IMR-90 (cell line): ENCODE data around the gene MYL11. TPM values are rescaled to one million over a fixed set of nuclear protein-coding genes. Genes with fewer than 3 reads are reported as not detected.

Source experiments
- ATAC-seq: fragments of 200-7000 bp; cut with Tn5 transposase; 2 replicates; pipeline ENCODE4 v1.9.1; 2020; ENCODE audit warnings: low read depth, mild to moderate bottlenecking, moderate library complexity
- BruUV-seq: library from RNA; stranded (reverse); fragments of 400-500 nt; replicated peaks from 2 replicates; lab custom pipeline; 2021; lab: Mats Ljungman, UMichigan
- CTCF ChIA-PET: fragments of 300-600 bp; formaldehyde crosslinking; extraction: SDS; loops from one replicate; lab custom pipeline; 2021; ENCODE audit warnings: antibody characterized with exemption; lab: Yijun Ruan, JAX
- POLR2A ChIA-PET: fragments of 300-600 bp; sonication (Branson Sonifier 250); formaldehyde crosslinking; loops from one replicate; lab custom pipeline; 2022; ENCODE audit warnings: antibody characterized with exemption; ENCODE audit not compliant: unreplicated experiment; lab: Charles Lee
- DNase-seq: peaks from one replicate; pipeline ENCODE4 v3.0.0; 2013
- H2AFZ ChIP-seq: replicated peaks from 2 replicates; pipeline ENCODE3; 2013; ENCODE audit warnings: low read length, mild to moderate bottlenecking; ENCODE audit not compliant: poor library complexity
- H2AK5ac ChIP-seq: 2 replicates; pipeline ENCODE4 v1.6.1; 2013; ENCODE audit warnings: low read depth, low read length, inconsistent platforms
- H2AK9ac ChIP-seq: replicated peaks from 2 replicates; pipeline ENCODE3; 2013; ENCODE audit warnings: mild to moderate bottlenecking, low read depth, low read length, moderate library complexity; ENCODE audit not compliant: poor library complexity
- H2BK120ac ChIP-seq: 2 replicates; pipeline ENCODE4 v1.6.1; 2013; ENCODE audit warnings: low read depth, low read length, inconsistent platforms
- H2BK15ac ChIP-seq: 3 replicates; pipeline ENCODE4 v1.6.1; 2013; ENCODE audit warnings: low read depth, low read length, inconsistent platforms
- H2BK20ac ChIP-seq: 2 replicates; pipeline ENCODE4 v1.6.1; 2013; ENCODE audit warnings: low read depth, mild to moderate bottlenecking, inconsistent platforms, low read length, moderate library complexity
- H2BK5ac ChIP-seq: 2 replicates; pipeline ENCODE4 v1.6.1; 2013; ENCODE audit warnings: mild to moderate bottlenecking, low read depth, low read length, inconsistent platforms; ENCODE audit not compliant: poor library complexity, severe bottlenecking
- H3K14ac ChIP-seq: replicated peaks from 2 replicates; pipeline ENCODE4 v1.6.1; 2013; ENCODE audit warnings: low read depth, low read length, inconsistent platforms
- H3K18ac ChIP-seq: 2 replicates; pipeline ENCODE4 v1.6.1; 2013; ENCODE audit warnings: low read depth, low read length, control low read depth
- H3K23ac ChIP-seq: 2 replicates; pipeline ENCODE4 v1.6.1; 2013; ENCODE audit warnings: low read depth, low read length, inconsistent platforms
- H3K27ac ChIP-seq: 2 replicates; pipeline ENCODE4 v1.5.1; 2013; ENCODE audit warnings: mild to moderate bottlenecking, control low read depth, low read length; ENCODE audit not compliant: insufficient read depth
- H3K27me3 ChIP-seq: 2 replicates; pipeline ENCODE4 v1.6.1; 2013; ENCODE audit warnings: low read length; ENCODE audit not compliant: control insufficient read depth, insufficient read depth
- H3K36me3 ChIP-seq: 2 replicates; pipeline ENCODE4 v1.6.1; 2013; ENCODE audit warnings: low read length, mixed read lengths; ENCODE audit not compliant: control insufficient read depth, insufficient read depth
- H3K4ac ChIP-seq: 2 replicates; pipeline ENCODE4 v1.6.1; 2013; ENCODE audit warnings: low read depth, low read length, inconsistent platforms
- H3K4me1 ChIP-seq: 2 replicates; pipeline ENCODE4 v1.6.1; 2013; ENCODE audit warnings: low read length, mixed read lengths; ENCODE audit not compliant: control insufficient read depth, insufficient read depth
- H3K4me2 ChIP-seq: 2 replicates; pipeline ENCODE4 v1.6.1; 2013; ENCODE audit warnings: low read depth, mild to moderate bottlenecking, control low read depth, low read length, moderate library complexity
- H3K4me3 ChIP-seq: 2 replicates; pipeline ENCODE4 v1.5.1; 2013; ENCODE audit warnings: low read depth, mild to moderate bottlenecking, control low read depth, low read length, moderate library complexity; ENCODE audit not compliant: insufficient read depth
- H3K56ac ChIP-seq: 2 replicates; pipeline ENCODE4 v1.6.1; 2013; ENCODE audit warnings: low read length, inconsistent platforms; ENCODE audit not compliant: insufficient read depth; ENCODE audit errors: extremely low read depth
- H3K79me1 ChIP-seq, 2 experiments: 2 replicates each; pipeline ENCODE4 v1.6.1; 2013; ENCODE audit warnings: low read length in 2 of 2, inconsistent platforms in 1 of 2, low read depth in 1 of 2
- H3K9ac ChIP-seq: 2 replicates; pipeline ENCODE4 v1.6.1; 2013; ENCODE audit warnings: low read depth, low read length, control low read depth
- H3K9me1 ChIP-seq: 2 replicates; pipeline ENCODE4 v1.6.1; 2013; ENCODE audit warnings: low read length, inconsistent platforms; ENCODE audit not compliant: insufficient read depth
- H3K9me3 ChIP-seq: 2 replicates; pipeline ENCODE4 v1.6.1; 2013; ENCODE audit warnings: low read length; ENCODE audit not compliant: control insufficient read depth, insufficient read depth
- H4K20me1 ChIP-seq: 2 replicates; pipeline ENCODE4 v1.6.1; 2013; ENCODE audit warnings: low read length, inconsistent platforms; ENCODE audit not compliant: insufficient read depth
- H4K5ac ChIP-seq: 2 replicates; pipeline ENCODE4 v1.6.1; 2013; ENCODE audit warnings: mild to moderate bottlenecking, low read depth, low read length, control low read depth
- H4K8ac ChIP-seq, 2 experiments: 2 replicates each; pipeline ENCODE4 v1.6.1; 2013; ENCODE audit warnings: low read depth in 2 of 2, low read length in 2 of 2, control low read depth in 1 of 2, inconsistent platforms in 1 of 2
- H4K91ac ChIP-seq: 2 replicates; pipeline ENCODE4 v1.6.1; 2013; ENCODE audit warnings: low read depth, low read length, inconsistent platforms; ENCODE audit not compliant: insufficient read depth
- CEBPB ChIP-seq: IDR thresholded peaks from 2 replicates; pipeline ENCODE4 v1.6.1; 2012; ENCODE audit warnings: low read depth, low read length, improper control_type of control experiment
- CHD1 ChIP-seq: IDR thresholded peaks from 2 replicates; pipeline ENCODE4 v1.6.1; 2012; ENCODE audit warnings: low read depth, low read length, improper control_type of control experiment
- FOS ChIP-seq: fragments of 150-350 bp; IDR thresholded peaks from 2 replicates; pipeline ENCODE4 v1.6.1; 2016; ENCODE audit warnings: low read depth, low read length
- MAFK ChIP-seq: IDR thresholded peaks from 2 replicates; pipeline ENCODE4 v1.6.1; 2012; ENCODE audit warnings: low read depth, low read length, improper control_type of control experiment
- MAZ ChIP-seq: IDR thresholded peaks from 2 replicates; pipeline ENCODE4 v1.6.1; 2012; ENCODE audit warnings: low read depth, mild to moderate bottlenecking, low read length, improper control_type of control experiment, moderate library complexity, borderline replicate concordance
- MXI1 ChIP-seq: IDR thresholded peaks from 2 replicates; pipeline ENCODE4 v1.6.1; 2012; ENCODE audit warnings: low read depth, mild to moderate bottlenecking, low read length, moderate library complexity, borderline replicate concordance
- NFE2L2 ChIP-seq: fragments of 150-350 bp; IDR thresholded peaks from 2 replicates; pipeline ENCODE4 v1.6.1; 2016; ENCODE audit warnings: low read depth, mild to moderate bottlenecking, low read length
- RAD21 ChIP-seq: IDR thresholded peaks from 2 replicates; pipeline ENCODE4 v1.6.1; 2012; ENCODE audit warnings: low read length, improper control_type of control experiment
- RCOR1 ChIP-seq: IDR thresholded peaks from 2 replicates; pipeline ENCODE4 v1.6.1; 2012; ENCODE audit warnings: mild to moderate bottlenecking, low read length, improper control_type of control experiment; ENCODE audit not compliant: insufficient replicate concordance
- RFX5 ChIP-seq: IDR thresholded peaks from 2 replicates; pipeline ENCODE4 v1.8.0; 2012; ENCODE audit warnings: low read depth, mild to moderate bottlenecking, low read length, moderate library complexity
- SMC3 ChIP-seq: fragments of 150-350 bp; IDR thresholded peaks from 2 replicates; pipeline ENCODE4 v1.6.1; 2016; ENCODE audit warnings: low read depth, mild to moderate bottlenecking, antibody characterized with exemption, low read length, moderate library complexity
- WGBS, 2 experiments: methylation state at CpG; one replicate each; pipeline versions ENCODE4 v1.1.5 to v1.1.7; 2013; ENCODE audit warnings: missing lambda C conversion rate in 2 of 2; ENCODE audit not compliant: insufficient read length in 1 of 2; ENCODE audit errors: extremely low coverage in 2 of 2; 5-methylcytosine and 5-hydroxymethylcytosine counted together
- dilution Hi-C: fragments of 300-500 bp; cut with HindIII; formaldehyde crosslinking; loops from one replicate; pipeline ENCODE4 v1.14.3; 2018; ENCODE audit warnings: low sequenced_read_pairs; ENCODE audit not compliant: unreplicated experiment
- in situ Hi-C: fragments of 300-500 bp; cut with MboI; formaldehyde crosslinking; loops from 3 replicates; pipeline ENCODE4 v1.14.3; 2019; ENCODE audit warnings: low sequenced_read_pairs, inconsistent platforms, mixed read lengths
- intact Hi-C: fragments of 100-400 bp; cut with micrococcal nuclease; formaldehyde crosslinking; loops from 2 replicates; pipeline ENCODE4 v1.10.0; 2022
- polyA plus RNA-seq, 3 experiments: library from polyadenylated mRNA; depleted of rRNA; stranded (reverse); fragments of >200 nt; gene quantifications; 2 replicates each; pipeline ENCODE4 v1.2.3, GENCODE V29; 2012; ENCODE audit warnings: low replicate concordance in 1 of 3
- total RNA-seq: library from RNA; depleted of rRNA; stranded (reverse); fragments of >200 nt; gene quantifications from 2 replicates; pipeline ENCODE4 v1.2.3, GENCODE V29; 2012
- TF ChIP-seq, protein P1 (sequence below): fragments of 150-350 bp; IDR thresholded peaks from 2 replicates; pipeline ENCODE4 v1.6.1; 2017; ENCODE audit warnings: mild to moderate bottlenecking, antibody characterized with exemption, low read length, low read depth
- TF ChIP-seq, protein P2 (sequence below): conservative IDR thresholded peaks from 2 replicates; pipeline ENCODE4 v1.5.1; 2012; ENCODE audit warnings: mild to moderate bottlenecking, low read depth, low read length, improper control_type of control experiment

MYL11 gene
- total and polyA plus RNA-seq, 2 of the 4 experiments (the other 2 are of a cell fraction), result 1.1 TPM; not detected in 1

DNA sequence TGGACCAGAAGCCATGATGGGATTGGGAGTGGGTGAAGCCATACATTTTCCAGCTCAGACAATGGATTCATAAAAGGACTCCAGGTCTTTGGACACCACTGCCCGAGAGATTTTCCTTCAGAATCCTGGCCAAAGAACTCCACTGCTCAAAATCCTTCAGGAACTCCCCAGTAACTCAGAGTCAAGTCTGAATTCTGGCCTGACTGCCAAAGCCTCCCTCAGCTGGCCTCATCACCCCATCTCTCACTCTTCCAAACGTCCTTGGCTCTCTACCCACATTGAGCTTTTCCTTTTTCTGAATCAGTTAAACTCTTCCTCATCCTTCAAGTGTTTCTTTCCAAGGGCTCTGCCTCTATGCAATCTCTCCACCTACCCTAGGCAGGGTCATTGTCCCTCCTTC lies 8.9 kb downstream of the MYL11 start:
- Histone ChIP-seq H2AK5ac (no peak overlapping the region), H3K23ac (no peak overlapping the region), H3K4me2 (no peak overlapping the region), H3K56ac (no peak overlapping the region), H2AFZ (no peak overlapping the region), H2AK9ac (no peak overlapping the region), H4K5ac (no peak overlapping the region), H3K9me3 (no peaks in the 10 kb centered on the region), H4K8ac (no peak overlapping the region), H3K18ac (no peak overlapping the region), H4K20me1 (peaks cover 8% of the 10 kb centered on the region), H3K4me1 (peaks cover 2% of the 10 kb centered on the region; the same call in 1 of the 2 replicates), H2BK20ac (no peak overlapping the region), H3K79me1 (peaks cover 5 to 18% of the 10 kb centered on the region in 2 experiments; a peak in 3 of 4 replicates), H3K27me3 (no peaks in the 10 kb centered on the region), H2BK15ac (no peak overlapping the region), H2BK5ac (no peak overlapping the region), H3K4me3 (no peak overlapping the region), H3K4ac (no peak overlapping the region), H3K9ac (no peak overlapping the region), H3K36me3 (no peaks in the 10 kb centered on the region), H3K27ac (no peak overlapping the region), H3K14ac (no peak overlapping the region), H2BK120ac (no peak overlapping the region), H3K9me1 (peaks cover 7% of the 10 kb centered on the region; the same call in 1 of the 2 replicates), H4K91ac (no peak overlapping the region)
- DNase-seq (no peak), ATAC-seq (no peak)
- TF ChIP-seq RFX5 (no peak), MAFK (no peak), NFE2L2 (no peak), RAD21 (no peak), SMC3 (no peak), CHD1 (no peak), CEBPB (no peak), MXI1 (no peak), RCOR1 (no peak), FOS (no peak), MAZ (no peak)
- TF ChIP-seq, protein P1, sequence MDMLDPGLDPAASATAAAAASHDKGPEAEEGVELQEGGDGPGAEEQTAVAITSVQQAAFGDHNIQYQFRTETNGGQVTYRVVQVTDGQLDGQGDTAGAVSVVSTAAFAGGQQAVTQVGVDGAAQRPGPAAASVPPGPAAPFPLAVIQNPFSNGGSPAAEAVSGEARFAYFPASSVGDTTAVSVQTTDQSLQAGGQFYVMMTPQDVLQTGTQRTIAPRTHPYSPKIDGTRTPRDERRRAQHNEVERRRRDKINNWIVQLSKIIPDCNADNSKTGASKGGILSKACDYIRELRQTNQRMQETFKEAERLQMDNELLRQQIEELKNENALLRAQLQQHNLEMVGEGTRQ, result no peak
- TF ChIP-seq, protein P2, sequence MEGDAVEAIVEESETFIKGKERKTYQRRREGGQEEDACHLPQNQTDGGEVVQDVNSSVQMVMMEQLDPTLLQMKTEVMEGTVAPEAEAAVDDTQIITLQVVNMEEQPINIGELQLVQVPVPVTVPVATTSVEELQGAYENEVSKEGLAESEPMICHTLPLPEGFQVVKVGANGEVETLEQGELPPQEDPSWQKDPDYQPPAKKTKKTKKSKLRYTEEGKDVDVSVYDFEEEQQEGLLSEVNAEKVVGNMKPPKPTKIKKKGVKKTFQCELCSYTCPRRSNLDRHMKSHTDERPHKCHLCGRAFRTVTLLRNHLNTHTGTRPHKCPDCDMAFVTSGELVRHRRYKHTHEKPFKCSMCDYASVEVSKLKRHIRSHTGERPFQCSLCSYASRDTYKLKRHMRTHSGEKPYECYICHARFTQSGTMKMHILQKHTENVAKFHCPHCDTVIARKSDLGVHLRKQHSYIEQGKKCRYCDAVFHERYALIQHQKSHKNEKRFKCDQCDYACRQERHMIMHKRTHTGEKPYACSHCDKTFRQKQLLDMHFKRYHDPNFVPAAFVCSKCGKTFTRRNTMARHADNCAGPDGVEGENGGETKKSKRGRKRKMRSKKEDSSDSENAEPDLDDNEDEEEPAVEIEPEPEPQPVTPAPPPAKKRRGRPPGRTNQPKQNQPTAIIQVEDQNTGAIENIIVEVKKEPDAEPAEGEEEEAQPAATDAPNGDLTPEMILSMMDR, result no peak
- ChIA-PET POLR2A (interaction anchor here (0.8 kb wide), 1 partner anchor 11 kb away, joined by 3 read pairs; no protein-coding TSS in a partner anchor), CTCF (no interaction called here)
- intact Hi-C loops (no loop called here), dilution Hi-C loops (no loop called here), in situ Hi-C loops (no loop called here)
- BruUV-seq, result no TSS peak
- 10% methylated on average over 2 of the region's 2 CpGs; no CpG with 5 or more reads in 1 of the 2 experiments for WGBS, 2 experiments
